ENCODE measurements around the gene BRPF3. TPM values are rescaled to one million over a fixed set of nuclear protein-coding genes. Genes with fewer than 3 reads are reported as not detected.

Gene BRPF3
- total and polyA plus RNA-seq, 2 of the 13 experiments (the other 11 are each of a cell fraction or from before 2014, with no cell fraction given) = 12.3 to 22.9 TPM

GRCh38 chr6:36221674-36222073, 25.1 kb downstream of the BRPF3 start:
- H3K9ac ChIP-seq (ENCODE audit: insufficient read depth, low read depth, low read length) = no peak overlapping the region
- in situ Hi-C loops (cut with HindIII; ENCODE audit: extremely low pct_ligation_motif_present, low pct_unique_long_range_greater_than_20kb) (no loop called here), intact Hi-C loops (cut with micrococcal nuclease; ENCODE audit: unreplicated experiment) (no loop called here)
- no peaks in the 10 kb centered on the region for H4K20me1 ChIP-seq (ENCODE audit: insufficient read depth, low read length)
- BruUV-seq (replicated peaks) = no TSS peak
- POLR2A ChIA-PET = no interaction called here
- no peak overlapping the region for H3K4me3 ChIP-seq (replicated peaks in 1 of 3; ENCODE audit: insufficient read depth in 1 of 3, low read depth in 2 of 3, low read length in 3 of 3)
- no peak for ATAC-seq
- H3K9me3 ChIP-seq (ENCODE audit: low read length) = no peaks in the 10 kb centered on the region
- CTCF ChIA-PET (ENCODE audit: low intra/inter-chr PET ratio, low total read pairs) = no interaction called here
- no peak for TF ChIP-seq ZNF256 (CRISPR knock-in tag; conservative IDR thresholded peaks at IDR 0.05)
- TF ChIP-seq ZNF263 (CRISPR knock-in tag; IDR thresholded peaks at IDR 0.05) = no peak
- TF ChIP-seq ZBTB43 (CRISPR knock-in tag; conservative IDR thresholded peaks at IDR 0.05) = no peak
- TF ChIP-seq RAD21 (CRISPR knock-in tag; IDR thresholded peaks at IDR 0.05) = no peak
- TF ChIP-seq HDAC1 (CRISPR knock-in tag; IDR thresholded peaks at IDR 0.05) = no peak
- no peak for TF ChIP-seq ZFP90 (CRISPR knock-in tag; IDR thresholded peaks at IDR 0.05; ENCODE audit: borderline replicate concordance)
- TF ChIP-seq ZNF850 (CRISPR knock-in tag; conservative IDR thresholded peaks at IDR 0.05) = no peak
- no peak for TF ChIP-seq JARID2 (CRISPR knock-in tag; IDR thresholded peaks at IDR 0.05; ENCODE audit: insufficient replicate concordance)
- no peak for TF ChIP-seq HNRNPUL1 (IDR thresholded peaks at IDR 0.05; ENCODE audit: low read depth, low read length)
- TF ChIP-seq ZNF724P (CRISPR knock-in tag; IDR thresholded peaks at IDR 0.05; ENCODE audit: borderline replicate concordance) = no peak
- TF ChIP-seq FOXO1 (CRISPR knock-in tag; IDR thresholded peaks at IDR 0.05) = no peak
- no peak for TF ChIP-seq ZNF34 (CRISPR knock-in tag; IDR thresholded peaks at IDR 0.05; ENCODE audit: borderline replicate concordance)
- no peak for TF ChIP-seq HIC2 (CRISPR knock-in tag; IDR thresholded peaks at IDR 0.05; ENCODE audit: low read depth)
- H3K27ac ChIP-seq (ENCODE audit: extremely low read length, insufficient read depth, low read length) = no peak overlapping the region
- peaks cover 15% of the 10 kb centered on the region for H3K4me1 ChIP-seq (ENCODE audit: insufficient read depth, low read length)
- FAIRE-seq = no peak
- peaks cover 40 to 92% of the 10 kb centered on the region in 2 experiments for H3K36me3 ChIP-seq (replicated peaks in 1 of 2; ENCODE audit: control insufficient read depth in 1 of 2, insufficient read depth in 2 of 2, low read length in 2 of 2)
- no peaks in the 10 kb centered on the region for H3K27me3 ChIP-seq (ENCODE audit: control insufficient read depth in 1 of 2, insufficient read depth in 2 of 2, low read length in 2 of 2)
- no peaks in the 10 kb centered on the region for H3K79me2 ChIP-seq (ENCODE audit: insufficient read depth, low read length)
- DNase-seq (ENCODE audit: low spot score) = no peak
- no peak overlapping the region for H2AFZ ChIP-seq (ENCODE audit: low read length)
- WGBS (ENCODE audit: low lambda C conversion rate) = 99% methylated on average over 2 of the region's 2 CpGs
- no peak overlapping the region for H3K4me2 ChIP-seq (ENCODE audit: low read depth, low read length)

Measured in HepG2 (cell line).